ENCODE measurements around the gene TFR2. TPM values are rescaled to one million over a fixed set of nuclear protein-coding genes. Genes with fewer than 3 reads are reported as not detected.
A peak's percentile ranks its signal among the peaks of the same experiment; 100 is the strongest.

Gene TFR2
- total RNA-seq, 4 donors from 2014 or later, result 1.6 to 2.5 TPM; not detected in 2

DNA sequence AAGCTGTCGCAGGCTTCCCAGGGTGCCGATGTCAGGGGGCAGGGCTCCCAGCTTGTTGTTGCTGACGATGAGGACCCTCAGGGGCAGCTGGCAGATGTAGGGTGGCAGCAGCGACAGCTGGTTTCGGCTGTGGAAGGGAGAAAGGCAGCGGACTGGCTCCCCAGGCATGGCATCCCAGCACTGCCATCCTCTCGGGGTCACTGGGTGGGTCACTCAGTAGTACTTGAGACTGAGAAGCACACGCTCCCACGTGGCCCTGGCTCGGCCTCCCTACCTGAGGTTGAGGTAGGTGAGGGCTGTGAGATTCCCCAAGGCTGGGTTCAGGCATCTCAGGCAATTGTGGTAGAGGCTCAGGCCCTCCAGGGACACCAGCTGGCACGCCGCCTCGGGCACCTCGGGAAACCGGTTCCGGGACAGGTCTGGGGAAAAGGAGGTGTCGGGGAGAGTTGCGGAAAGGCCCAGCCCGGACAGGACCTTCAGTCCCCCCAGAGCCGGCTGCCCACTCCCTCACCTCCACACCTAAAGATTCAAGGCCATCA, 59.2 kb downstream of the TFR2 start:
- DNase-seq, result no peak
- no peak for TF ChIP-seq POLR2A (IDR thresholded peaks at IDR 0.05)
- TF ChIP-seq, protein P1, sequence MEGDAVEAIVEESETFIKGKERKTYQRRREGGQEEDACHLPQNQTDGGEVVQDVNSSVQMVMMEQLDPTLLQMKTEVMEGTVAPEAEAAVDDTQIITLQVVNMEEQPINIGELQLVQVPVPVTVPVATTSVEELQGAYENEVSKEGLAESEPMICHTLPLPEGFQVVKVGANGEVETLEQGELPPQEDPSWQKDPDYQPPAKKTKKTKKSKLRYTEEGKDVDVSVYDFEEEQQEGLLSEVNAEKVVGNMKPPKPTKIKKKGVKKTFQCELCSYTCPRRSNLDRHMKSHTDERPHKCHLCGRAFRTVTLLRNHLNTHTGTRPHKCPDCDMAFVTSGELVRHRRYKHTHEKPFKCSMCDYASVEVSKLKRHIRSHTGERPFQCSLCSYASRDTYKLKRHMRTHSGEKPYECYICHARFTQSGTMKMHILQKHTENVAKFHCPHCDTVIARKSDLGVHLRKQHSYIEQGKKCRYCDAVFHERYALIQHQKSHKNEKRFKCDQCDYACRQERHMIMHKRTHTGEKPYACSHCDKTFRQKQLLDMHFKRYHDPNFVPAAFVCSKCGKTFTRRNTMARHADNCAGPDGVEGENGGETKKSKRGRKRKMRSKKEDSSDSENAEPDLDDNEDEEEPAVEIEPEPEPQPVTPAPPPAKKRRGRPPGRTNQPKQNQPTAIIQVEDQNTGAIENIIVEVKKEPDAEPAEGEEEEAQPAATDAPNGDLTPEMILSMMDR (IDR thresholded peaks at IDR 0.05), result no peak
- no peaks in the 10 kb centered on the region for H3K27me3 ChIP-seq
- no peak overlapping the region for H3K4me3 ChIP-seq
- peak overlapping the region in 3 of 4 donors; percentile 98 to 100 (median 100) for H3K27ac ChIP-seq
- peaks cover 0 to 52% (median 4%) of the 10 kb centered on the region in 3 donors for H3K36me3 ChIP-seq
- H3K4me1 ChIP-seq, result peaks cover 8 to 30% (median 13%) of the 10 kb centered on the region in 4 donors
- no peaks in the 10 kb centered on the region for H3K9me3 ChIP-seq

DNA sequence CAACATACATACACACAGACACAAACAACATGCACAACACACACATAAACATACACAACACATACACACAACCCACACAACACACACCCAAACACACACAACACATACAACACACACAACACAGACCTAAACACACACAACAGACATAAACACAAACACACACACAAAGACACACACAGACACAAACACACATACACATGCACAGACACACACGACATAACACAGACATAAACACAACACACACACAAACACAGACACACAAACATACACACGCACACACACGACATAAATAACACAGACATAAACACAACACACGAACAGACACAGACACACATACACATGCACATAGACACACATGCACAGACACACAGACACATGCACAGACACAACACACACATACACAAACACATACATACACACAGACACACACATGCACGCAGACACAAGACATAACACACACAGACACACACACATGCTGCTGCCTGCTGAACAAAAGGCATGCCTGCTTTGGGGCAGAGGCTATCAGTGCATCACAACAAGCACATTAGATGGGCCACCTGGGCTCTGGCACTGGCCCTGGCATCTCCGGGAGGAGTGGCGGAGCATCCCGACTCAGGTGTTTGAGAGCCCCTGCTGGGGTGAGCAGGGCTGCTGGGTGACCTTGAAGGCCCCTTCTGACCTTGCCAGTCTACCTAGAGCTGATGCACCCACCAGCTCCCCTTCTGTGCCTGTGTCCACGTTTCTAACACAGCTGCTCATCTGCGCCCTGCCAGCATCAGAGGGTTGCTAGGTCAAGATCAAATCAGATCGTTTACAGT, 60.7 kb downstream of the TFR2 start:
- peaks cover 8 to 28% (median 13%) of the 10 kb centered on the region in 4 donors for H3K4me1 ChIP-seq
- no peaks in the 10 kb centered on the region for H3K9me3 ChIP-seq
- DNase-seq, result no peak
- no peak overlapping the region for H3K27ac ChIP-seq
- H3K36me3 ChIP-seq, result peaks cover 0 to 67% (median 4%) of the 10 kb centered on the region in 3 donors
- no peak overlapping the region for H3K4me3 ChIP-seq
- TF ChIP-seq POLR2A (IDR thresholded peaks at IDR 0.05), result no peak
- TF ChIP-seq, protein P1 (IDR thresholded peaks at IDR 0.05), result no peak
- H3K27me3 ChIP-seq, result no peaks in the 10 kb centered on the region

DNA sequence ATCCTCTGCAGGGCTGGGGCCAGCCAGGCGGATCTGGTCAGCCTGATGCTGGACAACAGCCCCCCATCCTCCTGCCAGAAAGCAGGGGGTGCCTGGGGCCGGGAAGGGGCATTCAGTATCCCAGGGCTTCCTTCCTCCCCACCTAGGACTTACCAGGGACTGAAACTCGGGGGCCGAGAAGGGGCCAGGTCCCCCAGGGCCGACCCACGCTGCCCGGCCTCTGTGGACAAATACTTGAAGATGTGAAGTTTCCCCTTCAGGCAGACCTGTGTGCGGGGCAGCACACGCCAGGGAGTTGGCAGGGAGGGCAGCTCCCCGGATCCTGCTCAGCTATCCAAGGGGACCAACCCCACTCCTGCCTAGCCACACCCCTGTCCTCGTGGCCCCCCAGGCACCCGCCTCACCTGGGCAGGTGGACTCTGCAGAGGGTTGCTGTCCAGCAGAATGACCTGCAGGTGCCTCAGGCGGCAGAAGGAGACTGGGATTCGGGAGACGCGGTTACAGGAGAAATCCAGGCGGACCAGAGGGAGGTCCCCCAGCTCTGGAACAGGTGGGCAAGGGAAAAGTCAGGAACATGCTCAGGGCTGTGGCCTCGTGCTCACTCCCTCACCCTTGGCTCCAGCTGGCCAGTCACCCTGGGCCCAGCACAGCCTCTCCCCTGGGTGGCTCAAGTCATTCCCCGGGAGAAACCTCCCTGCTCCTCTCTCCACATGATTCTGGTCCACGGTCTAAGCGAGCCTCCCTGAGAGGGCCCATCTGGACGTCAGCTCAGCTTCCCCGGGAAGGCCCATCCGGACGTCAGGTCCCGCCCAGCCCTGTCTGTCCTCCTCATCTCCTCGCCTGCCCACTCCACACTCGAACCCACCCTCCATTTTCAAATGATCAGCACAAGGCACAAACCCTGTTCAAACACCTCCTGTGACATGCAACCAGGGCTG, 62.8 kb downstream of the TFR2 start:
- no peak for DNase-seq
- Histone ChIP-seq H3K36me3 (peaks cover 0 to 87% (median 4%) of the 10 kb centered on the region in 3 donors), H3K9me3 (no peaks in the 10 kb centered on the region), H3K4me3 (no peak overlapping the region), H3K4me1 (peaks cover 8 to 13% (median 11%) of the 10 kb centered on the region in 4 donors), H3K27ac (no peak overlapping the region), H3K27me3 (no peaks in the 10 kb centered on the region)
- TF ChIP-seq, protein P1 (IDR thresholded peaks at IDR 0.05), result no peak
- TF ChIP-seq POLR2A (IDR thresholded peaks at IDR 0.05), result no peak

DNA sequence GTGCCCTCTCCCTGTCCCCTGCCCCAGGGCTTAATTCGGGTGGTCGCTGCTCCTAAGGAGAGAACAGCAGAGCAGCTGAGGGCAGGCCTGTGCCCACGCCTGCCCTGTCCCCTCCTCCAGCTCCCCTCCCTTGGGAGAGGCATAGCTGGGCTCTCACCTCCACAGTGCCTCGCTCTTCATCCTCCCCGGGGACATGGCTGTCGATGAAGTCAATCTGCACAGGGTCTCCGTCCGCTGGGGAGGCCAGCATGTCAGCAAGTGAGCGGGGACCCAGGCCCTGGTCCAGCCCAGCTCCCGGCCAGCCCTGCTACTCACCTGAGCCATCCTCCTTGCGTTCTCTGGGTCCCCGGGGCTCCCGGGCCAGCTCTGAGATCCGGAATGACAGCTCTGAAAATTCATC, 63.8 kb downstream of the TFR2 start:
- Histone ChIP-seq H3K9me3 (no peaks in the 10 kb centered on the region), H3K27me3 (no peaks in the 10 kb centered on the region), H3K4me3 (no peak overlapping the region), H3K27ac (no peak overlapping the region), H3K36me3 (peaks cover 0 to 84% (median 4%) of the 10 kb centered on the region in 3 donors), H3K4me1 (peaks cover under 1 to 5% (median 2%) of the 10 kb centered on the region in 4 donors)
- no peak for DNase-seq
- no peak for TF ChIP-seq POLR2A (IDR thresholded peaks at IDR 0.05)
- TF ChIP-seq, protein P1 (IDR thresholded peaks at IDR 0.05), result no peak

DNA sequence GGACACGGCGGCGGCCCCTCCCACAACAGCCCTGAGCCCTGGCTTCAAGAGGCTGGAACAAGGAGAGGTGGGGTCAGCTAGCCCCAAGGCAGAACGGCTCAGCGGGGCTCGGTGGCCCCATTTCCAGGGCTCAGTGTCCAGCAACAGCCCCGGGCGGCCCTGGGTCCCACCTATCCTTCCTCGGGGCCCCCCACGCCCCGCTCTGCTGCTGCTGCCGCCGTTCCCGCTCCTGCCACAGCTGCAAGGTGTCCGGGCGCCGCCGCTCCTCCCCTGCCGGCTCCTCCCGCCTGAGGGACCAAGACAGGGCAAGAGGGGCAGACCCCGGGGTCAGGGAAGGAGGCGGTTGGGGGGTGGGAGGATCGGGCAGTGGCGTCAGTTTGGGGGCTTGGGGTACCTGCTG, 64.2 kb downstream of the TFR2 start:
- Histone ChIP-seq H3K36me3 (peaks cover 0 to 80% (median 4%) of the 10 kb centered on the region in 3 donors), H3K27me3 (no peaks in the 10 kb centered on the region), H3K27ac (no peak overlapping the region), H3K4me1 (peaks cover 0 to under 1% (median 0%) of the 10 kb centered on the region in 4 donors), H3K9me3 (no peaks in the 10 kb centered on the region), H3K4me3 (no peak overlapping the region)
- TF ChIP-seq, protein P1 (IDR thresholded peaks at IDR 0.05), result no peak
- no peak for TF ChIP-seq POLR2A (IDR thresholded peaks at IDR 0.05)
- no peak for DNase-seq

Measured in Peyer's patch (tissue), 4 donors.